Measurements from ENCODE around the gene TLR6. TPM values are rescaled to one million over a fixed set of nuclear protein-coding genes. Genes with fewer than 3 reads are reported as not detected.

Gene TLR6
- total RNA-seq, 2 donors from 2014 or later: 2.7 to 3.2 TPM

- ATAC-seq (no peak), DNase-seq (no peak)
- intact Hi-C loops (cut with DNase I): no loop called here
These were observed 13.6 kb upstream of the TLR6 start for GRCh38 chr4:38870098-38870808.

DNA sequence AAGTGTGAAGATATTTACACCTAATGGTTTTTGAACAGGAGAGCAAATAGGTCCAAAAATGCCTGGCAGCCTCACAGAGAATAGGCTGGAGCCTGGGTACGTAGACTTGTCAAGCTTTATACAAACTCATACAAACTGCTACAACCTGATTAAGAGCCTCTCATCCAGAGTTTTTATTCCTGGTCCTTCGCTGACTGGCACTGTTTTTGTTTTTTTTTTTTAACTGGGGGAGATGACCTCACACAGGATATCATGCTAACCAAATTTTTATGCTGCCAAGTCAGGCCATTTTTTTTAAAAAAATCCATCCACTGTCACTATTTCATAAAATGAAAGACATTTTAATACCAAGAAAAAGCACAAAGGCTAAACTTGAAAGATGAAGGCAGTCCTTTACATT lies 12.9 kb upstream of the TLR6 start:
- ATAC-seq (no peak), DNase-seq (no peak)
- intact Hi-C loops (cut with DNase I): no loop called here

DNA sequence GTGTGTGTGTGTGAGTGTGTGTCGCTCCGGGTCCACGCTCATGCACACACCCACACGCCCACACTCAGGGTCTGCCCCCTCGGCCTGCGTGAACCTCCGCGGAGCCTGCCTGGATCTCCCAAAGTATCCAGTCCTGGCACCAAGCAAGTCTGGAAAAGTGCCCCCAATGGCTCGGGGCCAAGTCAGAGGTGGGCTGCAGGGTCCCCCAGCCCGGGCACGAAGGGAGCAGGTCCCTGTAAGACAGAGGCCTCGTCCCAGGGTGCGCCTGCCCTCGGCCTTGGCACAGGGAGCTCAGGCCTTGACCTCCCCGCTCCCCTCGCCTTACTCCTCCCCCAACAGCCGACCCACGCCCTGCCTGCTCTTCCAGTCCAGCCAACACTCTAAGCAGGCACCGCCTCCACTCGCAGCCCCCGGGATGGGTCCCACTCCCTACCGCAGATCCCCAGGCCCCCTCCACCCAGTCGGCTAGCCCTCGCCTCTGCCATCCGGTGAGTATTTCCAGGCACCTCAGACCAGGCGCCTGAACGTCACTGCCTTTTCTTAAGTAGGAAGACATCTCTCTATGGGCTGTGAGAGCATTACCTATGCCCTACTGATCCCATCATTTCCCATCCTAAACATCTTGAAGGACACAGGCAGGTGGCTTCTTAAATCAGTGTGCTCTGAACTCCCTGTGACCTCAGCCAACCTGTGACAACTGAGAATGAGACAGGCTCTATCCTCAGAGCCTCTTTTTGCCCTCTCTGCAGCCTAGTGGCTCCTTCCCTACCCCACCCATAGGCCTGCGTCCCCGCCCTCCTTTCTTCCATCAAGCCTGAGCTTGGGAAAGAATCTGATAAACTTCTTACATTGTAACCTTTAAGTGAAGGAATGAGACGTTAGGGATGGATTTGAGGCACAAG lies 11.7 kb upstream of the TLR6 start:
- DNase-seq (peak; percentile 69), ATAC-seq (peak; percentile 49 to 82)
- intact Hi-C loops (cut with DNase I): no loop called here

DNA sequence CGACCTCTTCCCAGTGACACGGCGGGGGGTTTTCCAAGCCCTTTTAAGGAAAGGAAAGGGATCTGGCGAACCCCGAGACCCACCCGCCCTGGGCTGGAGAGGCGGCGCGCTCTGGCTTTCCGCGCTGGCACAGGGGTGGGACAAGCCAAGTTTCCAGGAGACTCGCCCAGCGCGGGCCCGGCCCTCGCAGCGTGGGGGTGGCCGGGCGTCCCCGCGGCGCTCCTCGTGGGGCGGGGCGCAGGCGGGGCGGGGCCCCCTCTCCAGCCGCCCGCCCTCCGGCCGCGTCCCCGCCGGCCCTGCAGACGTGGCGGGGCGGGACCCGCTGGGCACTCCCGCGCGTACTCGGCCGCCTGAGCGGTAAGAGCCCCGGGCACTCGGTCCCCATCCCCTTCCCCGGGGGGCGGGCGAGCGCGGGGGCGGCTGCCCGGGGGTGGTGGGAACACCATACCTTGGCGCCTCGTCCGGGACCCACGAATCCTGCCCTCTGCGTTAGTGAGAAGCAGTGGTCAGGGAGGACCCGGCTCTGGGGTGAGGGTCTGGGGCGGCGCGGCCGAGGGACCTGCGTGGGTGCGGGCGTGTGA lies 11.0 kb upstream of the TLR6 start, which contains the start of gene FAM114A1:
FAM114A1 (plus strand) TSS at position 329 of the 581 bp plus-strand sequence. CDS start 10,273 bp downstream, outside the sequence.
- DNase-seq: peak; percentile 89
- intact Hi-C loops (cut with DNase I): no loop called here
- ATAC-seq: peak; percentile 98 to 99

DNA sequence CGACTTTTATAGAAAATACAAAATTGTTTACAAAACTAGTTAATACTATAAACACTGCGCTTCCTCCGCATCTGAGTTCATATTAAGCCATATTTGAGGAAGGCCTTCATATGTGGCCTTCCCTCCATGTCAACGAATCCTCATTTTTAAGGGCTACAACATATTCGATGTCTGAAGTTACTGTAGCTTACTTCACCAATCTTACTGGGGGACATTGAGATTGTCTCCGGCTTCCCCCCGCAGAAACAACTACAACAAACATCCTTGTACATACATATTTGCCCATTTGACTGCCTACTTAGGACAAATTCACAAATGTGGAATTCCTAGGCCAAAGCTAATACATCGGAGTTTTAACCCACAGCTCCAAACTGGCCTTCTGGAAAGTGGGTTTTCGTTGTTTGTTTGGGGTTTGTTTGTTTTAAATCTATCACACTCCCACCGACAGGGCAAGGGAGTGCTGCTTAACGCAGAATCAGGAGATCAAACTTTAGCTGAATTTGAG lies 10.4 kb upstream of the TLR6 start:
- intact Hi-C loops (cut with DNase I): no loop called here
- ATAC-seq (no peak), DNase-seq (no peak)

DNA sequence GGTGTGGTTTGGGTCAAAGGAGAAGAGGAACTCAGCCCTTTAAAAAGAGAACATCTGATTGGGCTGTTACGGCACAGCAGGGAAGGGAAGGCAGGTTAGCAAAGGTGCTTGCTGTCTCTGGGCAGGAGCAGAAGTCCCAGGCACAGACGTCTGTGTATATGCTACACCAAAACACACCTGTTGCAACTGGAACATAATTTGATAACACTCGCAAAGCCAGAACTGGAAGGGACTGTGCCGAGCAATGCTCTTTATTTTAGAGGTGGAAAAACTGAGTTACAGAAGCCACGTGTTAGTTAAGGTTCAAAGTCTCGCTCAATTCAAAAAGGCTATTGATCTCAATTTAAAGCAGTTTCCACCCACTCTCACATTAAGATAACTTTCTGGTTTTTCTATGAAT lies 8.8 kb upstream of the TLR6 start:
- intact Hi-C loops (cut with DNase I): no loop called here
- ATAC-seq (no peak), DNase-seq (no peak)

GRCh38 chr4:38861791-38862190 lies 5.2 kb upstream of the TLR6 start:
- ATAC-seq (no peak), DNase-seq (no peak)
- intact Hi-C loops (cut with DNase I): no loop called here

GRCh38 chr4:38860788-38861424 lies 4.3 kb upstream of the TLR6 start:
- no peak for ATAC-seq
- intact Hi-C loops (cut with DNase I): no loop called here

DNA sequence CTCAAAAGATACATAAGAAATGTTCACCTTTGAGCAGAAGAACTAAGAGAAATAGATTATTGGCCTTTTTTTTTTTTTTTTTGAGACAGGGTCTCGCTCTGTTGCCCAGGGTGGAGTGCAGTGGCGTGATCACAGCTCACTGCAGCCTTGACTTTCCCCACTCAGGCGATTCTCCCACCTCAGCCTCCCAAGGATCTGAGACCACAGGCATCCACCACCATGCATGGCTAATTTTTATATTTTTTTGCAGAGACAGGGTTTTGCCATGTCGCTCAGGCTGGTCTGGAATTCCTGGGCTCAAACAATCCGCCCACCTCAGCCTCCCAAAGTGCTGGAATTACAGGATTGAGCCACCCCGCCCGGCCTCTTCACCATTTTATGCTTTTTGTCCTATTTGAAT lies 2.9 kb upstream of the TLR6 start:
- no peak for DNase-seq
- intact Hi-C loops (cut with DNase I): loop anchor here in 1 of 2 donors (5.0 kb wide), 1 partner anchor 102 kb away; no protein-coding TSS in a partner anchor

More at GRCh38 chr4:38860788-38861424, 4.3 kb upstream of the TLR6 start:
- no peak for DNase-seq

DNA sequence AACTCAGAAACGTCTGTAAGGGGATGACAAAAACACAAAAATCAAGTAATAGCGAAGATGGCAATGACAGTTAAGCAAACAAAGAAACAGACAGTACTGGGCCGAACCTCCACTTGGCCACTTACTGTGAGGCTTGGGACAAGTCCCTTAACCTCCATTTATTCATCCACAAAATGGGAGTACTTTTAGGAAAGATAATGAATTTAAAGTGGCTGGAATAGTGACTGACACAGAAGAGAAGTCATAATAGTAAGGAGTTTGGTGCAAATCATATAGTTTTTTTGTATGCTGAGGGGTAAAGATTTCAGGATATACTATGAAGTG lies 1.4 kb upstream of the TLR6 start:
- no peak for ATAC-seq
- no peak for DNase-seq
- intact Hi-C loops (cut with DNase I): loop anchor here in 1 of 2 donors (5.0 kb wide), 1 partner anchor 101 kb away; no protein-coding TSS in a partner anchor

More for the DNA sequence above, 2.9 kb upstream of the TLR6 start:
- ATAC-seq: no peak

GRCh38 chr4:38857354-38858096 lies 908 bp upstream of the TLR6 start:
- ATAC-seq: peak; percentile 70 to 96
- intact Hi-C loops (cut with DNase I): loop anchor here in 1 of 2 donors (5.0 kb wide), 1 partner anchor 100 kb away; no protein-coding TSS in a partner anchor
- peak; percentile 36 for DNase-seq

DNA sequence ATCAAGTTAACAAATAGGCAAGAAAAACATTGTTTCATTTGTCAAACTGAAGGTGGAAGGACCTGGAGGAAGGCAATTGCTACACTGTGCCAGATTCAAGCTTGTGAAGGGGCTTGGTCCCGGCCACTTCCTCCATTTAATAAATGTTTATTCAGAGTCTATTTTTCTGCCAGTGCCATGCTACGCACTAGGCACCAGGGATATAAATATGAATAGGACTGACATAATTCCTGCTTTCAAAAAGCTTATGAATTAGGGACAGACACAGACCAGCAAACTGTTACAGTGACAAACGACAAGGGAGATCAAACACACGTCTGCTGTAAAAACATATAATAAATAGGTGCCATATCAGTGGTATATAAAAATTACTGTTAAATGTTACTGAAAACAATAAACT lies 571 bp downstream of the TLR6 start:
- DNase-seq: no peak
- ATAC-seq: peak in 1 of 2 donors; percentile 30
- intact Hi-C loops (cut with DNase I): loop anchor here in 1 of 2 donors (5.0 kb wide), 1 partner anchor 99 kb away; no protein-coding TSS in a partner anchor

GRCh38 chr4:38855466-38855865 lies 1.2 kb downstream of the TLR6 start:
- intact Hi-C loops (cut with DNase I): loop anchor here in 1 of 2 donors (5.0 kb wide), 1 partner anchor 98 kb away; no protein-coding TSS in a partner anchor
- no peak for DNase-seq
- ATAC-seq: no peak

GRCh38 chr4:38846015-38846414 lies 10.6 kb downstream of the TLR6 start:
- DNase-seq: no peak
- intact Hi-C loops (cut with DNase I): no loop called here
- no peak for ATAC-seq

- intact Hi-C loops (cut with DNase I): no loop called here
- DNase-seq (no peak), ATAC-seq (no peak)
These were observed 13.6 kb downstream of the TLR6 start for GRCh38 chr4:38842994-38843393.

DNA sequence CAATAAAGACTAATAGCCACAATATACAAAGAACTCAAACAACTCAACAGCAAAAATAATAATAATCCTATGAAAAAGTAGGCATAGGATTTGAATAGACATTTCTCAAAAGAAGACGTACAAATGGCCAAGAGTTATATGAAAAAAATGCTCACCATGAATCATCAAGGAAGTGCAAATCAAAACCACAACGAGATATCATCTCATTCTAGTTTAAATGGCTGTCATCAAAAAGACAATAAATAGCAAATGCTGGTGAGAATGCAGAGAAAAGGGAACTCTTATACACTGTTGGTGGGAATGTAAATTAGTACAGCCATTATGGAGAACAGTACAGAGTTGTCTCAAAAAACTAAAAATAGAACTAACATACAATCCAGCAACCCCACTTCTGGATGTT lies 18.8 kb downstream of the TLR6 start:
- intact Hi-C loops (cut with DNase I): no loop called here
- no peak for DNase-seq
- ATAC-seq: no peak

- ATAC-seq (no peak), DNase-seq (no peak)
- intact Hi-C loops (cut with DNase I): no loop called here
These were observed 19.3 kb downstream of the TLR6 start for GRCh38 chr4:38837334-38837733.

GRCh38 chr4:38834570-38834969 lies 22.0 kb downstream of the TLR6 start:
- no peak for DNase-seq
- no peak for ATAC-seq
- intact Hi-C loops (cut with DNase I): no loop called here

Data from left cardiac atrium (tissue), 4 donors.